IMR-90 (cell line): ENCODE results near the gene BTBD6.

ENCODE experiments used
- BHLHE40 ChIP-seq: fragments of 150-350 bp; IDR thresholded peaks from 2 replicates; pipeline ENCODE4 v1.6.1; 2016; ENCODE audit warnings: mild to moderate bottlenecking, low read depth, low read length
- CEBPB ChIP-seq: IDR thresholded peaks from 2 replicates; pipeline ENCODE4 v1.6.1; 2012; ENCODE audit warnings: low read depth, low read length, improper control_type of control experiment
- CTCF ChIP-seq: conservative IDR thresholded peaks from 2 replicates; pipeline ENCODE4 v1.5.1; 2012; ENCODE audit warnings: mild to moderate bottlenecking, low read depth, low read length, improper control_type of control experiment
- MAFK ChIP-seq: IDR thresholded peaks from 2 replicates; pipeline ENCODE4 v1.6.1; 2012; ENCODE audit warnings: low read depth, low read length, improper control_type of control experiment
- POLR2A ChIP-seq: IDR thresholded peaks from 2 replicates; pipeline ENCODE4 v1.6.1; 2012; ENCODE audit warnings: mild to moderate bottlenecking, low read depth, low read length
- RAD21 ChIP-seq: IDR thresholded peaks from 2 replicates; pipeline ENCODE4 v1.6.1; 2012; ENCODE audit warnings: low read length, improper control_type of control experiment
- SMC3 ChIP-seq: fragments of 150-350 bp; IDR thresholded peaks from 2 replicates; pipeline ENCODE4 v1.6.1; 2016; ENCODE audit warnings: low read depth, mild to moderate bottlenecking, antibody characterized with exemption, low read length, moderate library complexity

- TF ChIP-seq CTCF: no peak
- no peak for TF ChIP-seq MAFK
- TF ChIP-seq RAD21: no peak
- no peak for TF ChIP-seq BHLHE40
- TF ChIP-seq POLR2A: no peak
- TF ChIP-seq CEBPB: no peak
- no peak for TF ChIP-seq SMC3
Observed at GRCh38 chr14:105283899-105284298, 35.6 kb downstream of the BTBD6 start.
